ENCODE measurements around the gene PKP2.
"Not testable (repeated sequence)": the region's sequence is repeated elsewhere in the genome, so short reads cannot be mapped to it uniquely, and the experiment has no call there.

The PKP2 gene

GRCh38 chr12:32887058-32887457 lies 9.5 kb downstream of the PKP2 start:
- peaks cover 3% of the 10 kb centered on the region for H3K27me3 Mint-ChIP-seq
- H3K36me3 Mint-ChIP-seq, result no peaks in the 10 kb centered on the region
- no peak for DNase-seq
- no peaks in the 10 kb centered on the region for H3K9me3 Mint-ChIP-seq
- no peak overlapping the region for H3K4me3 Mint-ChIP-seq
- no peak overlapping the region for H3K27ac Mint-ChIP-seq
- H3K4me1 Mint-ChIP-seq, result no peaks in the 10 kb centered on the region
- CTCF ChIA-PET, result interaction anchor here (0.8 kb wide), 1 partner anchor 130 kb away, joined by 3 read pairs; no protein-coding TSS in a partner anchor

DNA sequence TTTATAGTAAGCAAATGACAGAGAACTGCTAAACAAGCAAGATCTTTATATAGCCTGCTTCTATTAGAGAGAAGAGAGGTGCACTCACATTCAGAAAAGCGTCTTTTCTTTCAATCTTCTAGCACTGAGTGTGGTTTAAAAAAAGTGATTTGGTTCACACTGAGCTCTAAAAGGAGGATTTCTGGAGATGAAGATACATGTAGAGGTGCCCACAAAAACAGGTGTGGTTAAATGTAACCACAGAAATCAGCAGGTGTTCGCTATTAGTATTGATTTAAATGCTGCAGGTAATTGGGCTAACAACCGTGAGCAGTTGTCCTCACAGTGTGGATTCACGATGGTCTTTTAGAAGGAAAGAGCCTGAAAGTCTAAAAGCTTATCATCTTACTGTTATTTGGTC lies 10.7 kb downstream of the PKP2 start:
- Mint-ChIP-seq H3K9me3 (no peaks in the 10 kb centered on the region), H3K27me3 (no peaks in the 10 kb centered on the region), H3K4me1 (no peaks in the 10 kb centered on the region), H3K27ac (no peak overlapping the region), H3K4me3 (no peak overlapping the region), H3K36me3 (no peaks in the 10 kb centered on the region)
- CTCF ChIA-PET, result interaction anchor here (0.7 kb wide), 1 partner anchor 1552 kb away, joined by 3 read pairs; no protein-coding TSS in a partner anchor
- DNase-seq, result no peak

DNA sequence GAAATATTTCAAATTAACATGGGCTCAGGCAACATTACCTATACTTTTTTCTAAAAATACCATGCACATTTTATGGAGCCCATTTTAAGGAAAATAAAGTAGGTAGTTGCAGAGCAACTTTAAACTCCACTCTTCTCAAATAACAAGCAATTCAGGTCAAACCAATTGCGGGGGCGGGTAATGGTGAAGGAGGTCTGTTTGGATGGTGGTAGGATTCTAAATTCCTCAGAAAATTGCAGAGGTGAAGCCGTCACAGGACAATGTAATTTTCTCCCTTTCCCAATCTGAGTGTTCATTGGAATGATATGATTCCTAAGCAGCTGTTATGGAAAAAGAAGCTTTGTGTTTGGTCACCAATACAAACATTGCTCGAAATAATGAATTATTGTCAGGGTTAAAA lies 11.6 kb downstream of the PKP2 start:
- DNase-seq, result no peak
- no peaks in the 10 kb centered on the region for H3K4me1 Mint-ChIP-seq
- H3K27ac Mint-ChIP-seq, result no peak overlapping the region
- H3K9me3 Mint-ChIP-seq, result no peaks in the 10 kb centered on the region
- H3K4me3 Mint-ChIP-seq, result no peak overlapping the region
- no peaks in the 10 kb centered on the region for H3K36me3 Mint-ChIP-seq
- no peaks in the 10 kb centered on the region for H3K27me3 Mint-ChIP-seq
- CTCF ChIA-PET, result no interaction called here

DNA sequence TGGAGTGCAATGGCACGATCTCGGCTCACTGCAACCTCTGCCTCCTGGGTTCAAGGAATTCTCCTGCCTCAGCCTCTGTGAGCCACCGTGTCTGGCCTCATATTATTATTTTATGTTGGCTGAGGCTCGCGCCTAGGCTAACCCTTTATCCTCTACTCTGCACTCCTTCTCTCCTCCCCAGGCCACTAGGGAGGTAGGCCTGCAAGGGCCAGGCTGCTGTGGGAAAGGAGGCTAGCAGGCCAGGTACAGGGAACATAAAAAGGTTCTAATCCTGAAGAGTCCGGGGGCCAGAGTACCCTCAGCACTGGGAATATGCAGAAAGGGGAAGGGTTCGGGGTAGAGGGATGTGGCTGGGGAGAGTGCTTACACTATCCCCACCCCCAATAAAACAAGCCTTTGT lies 14.9 kb downstream of the PKP2 start:
- H3K4me1 Mint-ChIP-seq, result no peaks in the 10 kb centered on the region
- H3K36me3 Mint-ChIP-seq, result no peaks in the 10 kb centered on the region
- CTCF ChIA-PET, result no interaction called here
- H3K9me3 Mint-ChIP-seq, result no peaks in the 10 kb centered on the region
- DNase-seq, result no peak
- H3K4me3 Mint-ChIP-seq, result no peak overlapping the region
- H3K27me3 Mint-ChIP-seq, result peaks cover 4% of the 10 kb centered on the region
- H3K27ac Mint-ChIP-seq, result no peak overlapping the region

DNA sequence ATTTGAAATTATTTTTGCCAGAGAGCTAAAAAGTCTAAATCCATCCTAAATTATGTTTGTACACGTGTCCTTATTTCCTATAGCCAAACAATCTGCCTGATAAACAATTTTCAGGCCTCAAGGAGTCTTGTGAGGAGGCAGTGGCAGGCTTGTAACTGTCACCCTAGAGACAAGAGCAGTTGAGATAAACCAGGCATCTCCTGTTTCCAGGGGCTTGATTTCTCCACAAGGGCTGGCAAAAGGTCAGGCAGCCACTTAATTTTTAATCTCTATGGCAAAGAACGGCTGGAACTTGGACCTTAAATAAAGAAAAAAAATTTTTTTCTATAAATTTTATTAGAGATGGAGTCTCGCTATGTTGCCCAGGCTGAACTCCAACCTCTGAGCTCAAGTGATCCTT lies 15.5 kb downstream of the PKP2 start:
- Mint-ChIP-seq H3K4me3 (no peak overlapping the region), H3K27me3 (peaks cover 4% of the 10 kb centered on the region), H3K9me3 (no peaks in the 10 kb centered on the region), H3K27ac (no peak overlapping the region), H3K4me1 (no peaks in the 10 kb centered on the region), H3K36me3 (no peaks in the 10 kb centered on the region)
- DNase-seq, result no peak
- CTCF ChIA-PET, result no interaction called here

GRCh38 chr12:32879066-32879465 lies 17.5 kb downstream of the PKP2 start:
- H3K27me3 Mint-ChIP-seq, H3K4me1 Mint-ChIP-seq, DNase-seq, H3K4me3 Mint-ChIP-seq, H3K27ac Mint-ChIP-seq, H3K36me3 Mint-ChIP-seq, H3K9me3 Mint-ChIP-seq, CTCF ChIA-PET: not testable (repeated sequence)

DNA sequence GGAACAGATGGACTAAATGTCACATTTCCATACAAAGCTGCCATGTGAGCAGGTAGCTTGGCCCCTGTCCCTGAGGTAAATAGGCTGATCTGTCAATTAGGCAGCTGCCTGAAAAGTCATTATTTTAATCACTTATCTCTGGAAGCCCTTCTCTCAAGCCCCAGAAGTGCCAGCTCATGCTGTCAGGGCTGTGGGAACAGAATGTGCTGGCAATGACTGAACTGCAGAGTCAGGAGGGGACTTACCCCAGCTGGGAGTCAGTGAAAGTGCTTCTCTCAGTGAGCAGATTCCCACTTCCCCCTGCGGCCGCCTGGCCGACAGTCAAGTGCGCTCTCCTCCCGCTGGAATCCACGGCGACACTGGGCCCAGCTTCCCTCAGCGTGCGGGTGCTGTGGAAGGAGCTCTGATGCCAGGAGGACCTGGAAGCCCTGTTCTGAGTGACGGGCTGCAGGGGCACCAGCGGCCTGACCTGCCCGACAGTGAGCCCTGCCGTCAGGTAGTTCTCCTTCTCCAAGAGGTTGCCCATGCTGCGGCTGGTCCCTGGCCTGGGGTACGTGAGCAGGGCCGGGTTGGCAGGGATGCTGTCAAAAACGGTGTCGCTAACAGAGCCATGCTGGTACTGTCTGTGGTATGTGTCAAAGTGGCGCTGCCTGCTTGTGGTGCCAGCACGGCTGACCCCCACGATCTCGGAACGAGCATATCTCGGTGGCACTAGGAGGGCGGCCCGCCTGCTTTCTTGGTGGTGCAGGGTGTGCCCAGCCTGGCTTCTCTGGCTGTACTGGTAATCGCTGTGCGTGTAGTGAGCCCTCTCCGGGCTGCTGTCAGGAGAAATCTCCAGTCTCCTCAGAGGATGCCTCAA lies 18.7 kb downstream of the PKP2 start:
- H3K36me3 Mint-ChIP-seq, result no peaks in the 10 kb centered on the region
- H3K4me1 Mint-ChIP-seq, result no peaks in the 10 kb centered on the region
- H3K27me3 Mint-ChIP-seq, result peaks cover 4% of the 10 kb centered on the region
- DNase-seq, result no peak
- no peak overlapping the region for H3K27ac Mint-ChIP-seq
- H3K4me3 Mint-ChIP-seq, result no peak overlapping the region
- CTCF ChIA-PET, result no interaction called here
- no peaks in the 10 kb centered on the region for H3K9me3 Mint-ChIP-seq

DNA sequence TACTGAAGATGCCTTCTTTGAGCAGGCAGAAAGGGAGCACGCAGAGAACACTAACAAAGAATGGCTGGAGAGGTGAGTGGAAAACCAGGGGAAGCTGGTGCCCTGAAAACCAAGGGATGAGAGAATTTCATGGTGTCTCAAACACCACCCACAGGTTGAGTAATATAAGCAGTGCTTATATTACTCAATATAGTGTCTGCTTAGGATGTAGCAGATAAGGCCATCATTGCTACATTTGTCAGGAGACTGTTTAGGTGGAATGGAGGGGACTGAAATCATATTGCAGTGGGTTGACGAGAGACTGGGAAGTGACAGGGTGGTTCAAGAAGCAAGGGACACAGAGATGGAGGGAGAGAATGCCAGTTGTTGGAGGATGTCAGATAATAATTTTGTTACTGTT lies 20.6 kb downstream of the PKP2 start:
- CTCF ChIA-PET, result no interaction called here
- H3K4me1 Mint-ChIP-seq, result no peaks in the 10 kb centered on the region
- peaks cover 4% of the 10 kb centered on the region for H3K27me3 Mint-ChIP-seq
- no peak overlapping the region for H3K4me3 Mint-ChIP-seq
- H3K27ac Mint-ChIP-seq, result no peak overlapping the region
- no peaks in the 10 kb centered on the region for H3K36me3 Mint-ChIP-seq
- H3K9me3 Mint-ChIP-seq, result no peaks in the 10 kb centered on the region
- DNase-seq, result no peak

DNA sequence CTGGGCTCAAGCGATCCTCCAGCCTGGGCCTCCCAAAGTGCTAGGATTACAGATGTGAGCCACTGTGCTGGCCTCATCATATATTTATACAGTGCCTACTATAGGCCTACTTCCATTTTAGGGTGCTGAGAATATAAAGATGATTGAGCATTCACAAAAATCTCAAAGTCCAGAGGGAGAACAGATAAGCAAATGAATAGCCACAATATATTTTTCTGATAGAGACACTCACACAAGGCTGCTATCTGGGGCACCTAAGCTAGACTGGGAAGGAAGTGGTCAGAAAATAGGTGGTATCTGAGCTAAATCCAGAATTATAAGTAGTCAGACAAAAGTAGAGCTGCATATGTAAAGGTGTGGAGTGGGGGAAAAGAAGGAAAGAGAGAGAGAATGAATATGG lies 21.6 kb downstream of the PKP2 start:
- Mint-ChIP-seq H3K9me3 (no peaks in the 10 kb centered on the region), H3K4me1 (no peaks in the 10 kb centered on the region), H3K4me3 (no peak overlapping the region), H3K27me3 (peaks cover 4% of the 10 kb centered on the region), H3K27ac (no peak overlapping the region), H3K36me3 (no peaks in the 10 kb centered on the region)
- CTCF ChIA-PET, result no interaction called here
- DNase-seq, result no peak

GRCh38 chr12:32874078-32874477 lies 22.5 kb downstream of the PKP2 start:
- CTCF ChIA-PET, result no interaction called here
- no peak overlapping the region for H3K4me3 Mint-ChIP-seq

DNA sequence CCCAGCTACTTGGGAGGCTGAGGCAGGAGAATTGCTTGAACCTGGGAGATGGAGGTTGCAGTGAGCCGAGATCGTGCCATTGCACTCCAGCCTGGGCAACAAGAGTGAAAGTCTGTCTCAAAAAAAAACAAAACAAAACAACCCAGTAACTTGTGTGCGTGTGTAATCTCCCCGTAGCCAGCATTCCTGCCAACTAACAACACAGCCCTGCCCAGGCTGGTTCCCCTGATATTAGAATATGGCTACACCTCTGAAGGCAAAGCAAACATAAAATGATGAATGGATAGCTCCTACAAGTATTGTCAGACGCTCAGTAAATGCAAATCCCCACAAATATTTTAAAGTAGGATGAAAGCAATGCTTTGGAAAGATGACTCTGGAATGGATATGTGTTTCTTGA lies 24.2 kb downstream of the PKP2 start:
- H3K36me3 Mint-ChIP-seq, CTCF ChIA-PET, H3K4me3 Mint-ChIP-seq, H3K27me3 Mint-ChIP-seq, H3K4me1 Mint-ChIP-seq, DNase-seq, H3K27ac Mint-ChIP-seq, H3K9me3 Mint-ChIP-seq: not testable (repeated sequence)

More at GRCh38 chr12:32874078-32874477, 22.5 kb downstream of the PKP2 start:
- H3K4me1 Mint-ChIP-seq, result no peaks in the 10 kb centered on the region
- no peak overlapping the region for H3K27ac Mint-ChIP-seq
- H3K36me3 Mint-ChIP-seq, result no peaks in the 10 kb centered on the region
- H3K27me3 Mint-ChIP-seq, result peaks cover 4% of the 10 kb centered on the region
- DNase-seq, result no peak
- H3K9me3 Mint-ChIP-seq, result no peaks in the 10 kb centered on the region

DNA sequence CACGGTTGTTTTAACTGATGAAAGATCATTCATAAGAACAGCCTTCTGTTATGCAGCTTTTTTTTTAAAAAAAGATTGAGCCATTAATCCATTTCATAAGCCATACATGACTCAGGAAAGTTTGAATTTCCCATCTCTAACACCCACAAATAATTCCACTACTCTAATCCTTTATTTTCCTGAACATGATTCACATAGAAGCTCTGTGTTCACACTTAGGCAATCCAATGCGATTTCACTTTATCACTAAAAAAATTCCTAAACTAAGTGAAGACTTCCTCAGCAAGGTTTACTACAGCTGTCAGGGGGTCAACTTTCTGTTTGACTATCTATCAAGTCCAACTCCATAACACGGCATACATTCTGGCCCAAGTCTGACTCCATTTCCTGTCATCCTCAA lies 25.9 kb downstream of the PKP2 start:
- Mint-ChIP-seq H3K4me3 (no peak overlapping the region), H3K4me1 (no peaks in the 10 kb centered on the region), H3K9me3 (no peaks in the 10 kb centered on the region), H3K27ac (no peak overlapping the region), H3K27me3 (no peaks in the 10 kb centered on the region), H3K36me3 (no peaks in the 10 kb centered on the region)
- CTCF ChIA-PET, result no interaction called here
- DNase-seq, result no peak

DNA sequence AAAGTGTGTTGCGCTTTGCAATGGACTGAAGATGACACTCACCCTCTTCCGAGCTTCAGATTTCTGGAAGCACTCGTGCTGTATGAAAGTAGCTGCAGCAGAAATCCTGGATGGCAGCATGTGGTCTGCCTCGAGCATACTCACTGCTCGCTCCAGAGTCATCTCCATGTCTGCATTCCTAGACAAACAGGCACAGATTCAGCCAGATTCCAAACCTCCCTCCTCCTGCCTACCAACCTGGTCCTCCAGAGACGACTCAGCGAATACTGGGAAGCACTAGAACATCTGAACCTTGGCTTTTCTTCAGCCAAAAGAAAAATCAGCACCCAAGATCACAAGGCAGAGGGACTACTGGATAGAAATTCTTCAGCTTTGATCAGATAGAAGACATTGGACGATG lies 27.7 kb downstream of the PKP2 start:
- H3K4me3 Mint-ChIP-seq, result no peak overlapping the region
- H3K9me3 Mint-ChIP-seq, result no peaks in the 10 kb centered on the region
- CTCF ChIA-PET, result no interaction called here
- no peak overlapping the region for H3K27ac Mint-ChIP-seq
- no peak for DNase-seq
- H3K36me3 Mint-ChIP-seq, result no peaks in the 10 kb centered on the region
- no peaks in the 10 kb centered on the region for H3K27me3 Mint-ChIP-seq
- H3K4me1 Mint-ChIP-seq, result no peaks in the 10 kb centered on the region

DNA sequence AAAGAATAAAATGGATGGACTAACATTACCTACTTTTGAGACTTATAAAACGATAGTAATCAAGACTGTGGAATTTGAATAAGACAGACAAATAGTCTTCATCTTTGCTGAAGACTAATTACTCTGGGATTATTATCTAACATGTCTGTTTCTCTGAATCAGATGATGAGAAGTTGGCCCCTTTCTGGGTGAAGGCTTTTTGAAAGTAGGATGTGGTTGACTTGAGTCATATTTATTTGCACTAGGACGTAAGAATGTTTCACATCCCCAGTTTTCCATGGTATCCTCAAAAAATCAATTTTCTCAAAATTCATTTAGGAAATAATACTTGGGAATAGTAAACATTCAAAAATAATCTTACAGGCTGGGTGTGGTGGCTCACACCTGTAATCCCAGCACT lies 31.8 kb downstream of the PKP2 start:
- H3K27ac Mint-ChIP-seq, result no peak overlapping the region
- no peaks in the 10 kb centered on the region for H3K36me3 Mint-ChIP-seq
- no peaks in the 10 kb centered on the region for H3K4me1 Mint-ChIP-seq
- H3K9me3 Mint-ChIP-seq, result peaks cover 2% of the 10 kb centered on the region
- H3K27me3 Mint-ChIP-seq, result no peaks in the 10 kb centered on the region
- no peak overlapping the region for H3K4me3 Mint-ChIP-seq
- CTCF ChIA-PET, result interaction anchor here (0.7 kb wide), 1 partner anchor 443 kb away, joined by 3 read pairs; no protein-coding TSS in a partner anchor
- DNase-seq, result no peak

GRCh38 chr12:32863128-32863527 lies 33.4 kb downstream of the PKP2 start:
- DNase-seq, result no peak
- H3K9me3 Mint-ChIP-seq, result peaks cover 2% of the 10 kb centered on the region
- no peak overlapping the region for H3K4me3 Mint-ChIP-seq
- H3K4me1 Mint-ChIP-seq, result no peaks in the 10 kb centered on the region
- CTCF ChIA-PET, result no interaction called here
- no peaks in the 10 kb centered on the region for H3K27me3 Mint-ChIP-seq
- H3K36me3 Mint-ChIP-seq, result no peaks in the 10 kb centered on the region
- no peak overlapping the region for H3K27ac Mint-ChIP-seq

Measured in activated naive CD4-positive, alpha-beta T cell treated with anti-CD3 and anti-CD28 coated beads, Interleukin-2, amount 10 ng/mL, durations not matched to agents 7 days and 5 days (primary cell).